GM18508 (cell line): Measurements from ENCODE around the gene HNRNPF.
A peak's percentile ranks its signal among the peaks of the same experiment; 100 is the strongest.
"Not testable (repeated sequence)": the region's sequence is repeated elsewhere in the genome, so short reads cannot be mapped to it uniquely, and the experiment has no call there.

Source experiments
- ATAC-seq: cut with Tn5 transposase; IDR thresholded peaks from one replicate; pipeline ENCODE4 v1.9.1; 2021; ENCODE audit warnings: moderate number of reproducible peaks; ENCODE audit not compliant: insufficient read depth, unreplicated experiment

HNRNPF gene

GRCh38 chr10:43408710-43409384 is at the start of gene HNRNPF:
TSS of gene HNRNPF (minus strand) at chr10:43409186. CDS start at chr10:43387884, 21,302 bp downstream.
- peak; percentile 31 for ATAC-seq

GRCh38 chr10:43458227-43458626 is 49.2 kb upstream of the HNRNPF start:
- no peak for ATAC-seq

- ATAC-seq: not testable (repeated sequence)
These were observed 47.6 kb upstream of the HNRNPF start for GRCh38 chr10:43456561-43456960.

GRCh38 chr10:43454025-43454424 is 45.0 kb upstream of the HNRNPF start:
- not testable (repeated sequence) for ATAC-seq

- ATAC-seq: no peak
These were observed 44.4 kb upstream of the HNRNPF start for GRCh38 chr10:43453266-43453831.

GRCh38 chr10:43452356-43452914 is 43.4 kb upstream of the HNRNPF start:
- ATAC-seq: no peak

GRCh38 chr10:43448742-43449141 is 39.8 kb upstream of the HNRNPF start:
- ATAC-seq: no peak

- not testable (repeated sequence) for ATAC-seq
These were observed 37.4 kb upstream of the HNRNPF start for GRCh38 chr10:43446219-43447017.

- no peak for ATAC-seq
These were observed 36.0 kb upstream of the HNRNPF start for GRCh38 chr10:43444897-43445466.

- ATAC-seq: no peak
These were observed 35.3 kb upstream of the HNRNPF start for GRCh38 chr10:43444323-43444722.

GRCh38 chr10:43440463-43441134 is 31.6 kb upstream of the HNRNPF start:
- ATAC-seq: no peak

GRCh38 chr10:43437141-43437870 is 28.3 kb upstream of the HNRNPF start:
- ATAC-seq: no peak

- ATAC-seq: peak; percentile 90
These were observed 27.5 kb upstream of the HNRNPF start, which contains the start of gene ZNF487 for GRCh38 chr10:43436291-43437140. TSS of gene ZNF487 (plus strand) at chr10:43437111. CDS start at chr10:43475814, 38,703 bp downstream.

GRCh38 chr10:43430926-43431663 is 22.1 kb upstream of the HNRNPF start:
- no peak for ATAC-seq

- peak; percentile 86 for ATAC-seq
These were observed 18.3 kb upstream of the HNRNPF start for GRCh38 chr10:43427166-43427825.

GRCh38 chr10:43426476-43426875 is 17.5 kb upstream of the HNRNPF start:
- not testable (repeated sequence) for ATAC-seq

GRCh38 chr10:43424416-43424815 is 15.4 kb upstream of the HNRNPF start:
- no peak for ATAC-seq
